Measurements from ENCODE around the gene SERPINE1.

GRCh38 chr7:101162551-101163278, 35.8 kb downstream of the SERPINE1 start:
- no peak for TF ChIP-seq CTCF (IDR thresholded peaks at IDR 0.05)
- no peak for TF ChIP-seq POLR2A (IDR thresholded peaks at IDR 0.05)
